K562 (cell line): ENCODE results near the gene VPS37D.

Experiments used
- HIVEP1 ChIP-seq: fragments of 250-450 bp; sonication (Bioruptor Pico); IDR thresholded peaks from 2 replicates; pipeline ENCODE4 v1.4.0; 2020; ENCODE audit warnings: mild to moderate bottlenecking
- KAT7 ChIP-seq: sonication (generic); formaldehyde crosslinking; IDR thresholded peaks from 2 replicates; pipeline ENCODE4 v1.8.0; 2022; ENCODE audit warnings: missing genetic modification reagents, mild to moderate bottlenecking, borderline replicate concordance
- MYC ChIP-seq, 2 experiments: fragments of 250-450 bp in 1 of 2; sonication (Bioruptor Pico) in 1 of 2; IDR thresholded peaks; 2 replicates each; pipeline versions ENCODE4 v1.5.1 to v1.6.1; 2012 to 2021; ENCODE audit warnings: low read depth in 2 of 2, borderline replicate concordance in 1 of 2, improper control_type of control experiment in 1 of 2, low read length in 1 of 2, mild to moderate bottlenecking in 1 of 2, moderate library complexity in 1 of 2
- NR2C2 ChIP-seq, 2 experiments: fragments of 200-800 bp in 1 of 2; sonication (Bioruptor generic) in 1 of 2; sonication (generic) in 1 of 2; formaldehyde crosslinking in 1 of 2; IDR thresholded peaks; 2 replicates each; pipeline versions ENCODE4 v1.6.1 to v1.8.0; 2016 to 2022; ENCODE audit warnings: mild to moderate bottlenecking in 1 of 2, missing compliant biosample characterization in 1 of 2, missing genetic modification characterization in 1 of 2, missing genetic modification reagents in 1 of 2
- POLR2A ChIP-seq: fragments of 450-650 bp; conservative IDR thresholded peaks from 2 replicates; pipeline ENCODE4 v1.6.1; 2016
- SMC3 ChIP-seq: conservative IDR thresholded peaks from 2 replicates; pipeline ENCODE4 v1.6.1; 2011; ENCODE audit warnings: low read depth, low read length, improper control_type of control experiment; ENCODE audit not compliant: insufficient read depth
- TRIM28 ChIP-seq: fragments of 450-650 bp; IDR thresholded peaks from 2 replicates; pipeline ENCODE4 v1.6.1; 2017

GRCh38 chr7:73644688-73645286 is 22.8 kb upstream of the VPS37D start:
- no peak for TF ChIP-seq HIVEP1
- TF ChIP-seq TRIM28, result no peak
- TF ChIP-seq KAT7 (CRISPR knock-in tag), result no peak
- no peak for TF ChIP-seq SMC3
- no peak for TF ChIP-seq POLR2A
- no peak for TF ChIP-seq NR2C2 (CRISPR knock-in tag; IDR thresholded peaks at IDR 0.05)
- TF ChIP-seq NR2C2 (tag; IDR thresholded peaks at IDR 0.05), result no peak
- TF ChIP-seq MYC (IDR thresholded peaks at IDR 0.05; ENCODE audit: low read depth, low read length), result no peak
- TF ChIP-seq MYC (CRISPR knock-in tag; IDR thresholded peaks at IDR 0.05; ENCODE audit: borderline replicate concordance, low read depth), result no peak
